K562 (cell line): ENCODE measurements around the gene SLC7A8. TPM values are rescaled to one million over a fixed set of nuclear protein-coding genes. Genes with fewer than 3 reads are reported as not detected.

ENCODE experiments used
- ATAC-seq: fragments of 200-7000 bp; cut with Tn5 transposase; 3 replicates; pipeline ENCODE4 v1.9.1; 2020; ENCODE audit warnings: moderate library complexity
- BruUV-seq: library from RNA; stranded (reverse); fragments of 400-500 nt; replicated peaks from 2 replicates; lab custom pipeline; 2021; lab: Mats Ljungman, UMichigan
- CTCF ChIA-PET: fragments of 300-600 bp; formaldehyde crosslinking; extraction: SDS; loops from one replicate; lab custom pipeline; 2021; ENCODE audit warnings: low intra/inter-chr PET ratio; lab: Yijun Ruan, JAX
- POLR2A ChIA-PET: fragments of 300-600, 350-650 bp; sonication (Branson Sonifier 250); formaldehyde crosslinking; extraction: SDS; loops from one replicate; lab custom pipeline; 2021; ENCODE audit warnings: antibody characterized with exemption, inconsistent platforms; lab: Yijun Ruan, JAX
- DNase-seq, 4 experiments: peaks; one replicate each; pipeline versions ENCODE4 v3.0.0 to v3.0.0-alpha.2; 2011 to 2018; ENCODE audit warnings: low spot score in 3 of 4, mixed read lengths in 3 of 4; ENCODE audit errors: extremely low read depth in 1 of 4
- FAIRE-seq: peaks from 2 replicates; lab custom pipeline; 2011; peaks lifted over from hg19 to GRCh38; lab: Jason Lieb, UNC
- H2AFZ ChIP-seq: 2 replicates; pipeline ENCODE4 v1.6.0; 2011; ENCODE audit warnings: low read depth, low read length, control low read depth, inconsistent platforms
- H3K27ac ChIP-seq: fragments of 200-600 bp; 3 replicates; pipeline ENCODE4 v1.8.0; 2011; ENCODE audit warnings: low read depth, mild to moderate bottlenecking, control low read depth, inconsistent platforms, low read length, moderate library complexity, mixed read lengths; ENCODE audit errors: extremely low read depth
- H3K27me3 ChIP-seq, 2 experiments: fragments of 300-600 bp in 1 of 2; 2 replicates in 1 of 2; 3 replicates in 1 of 2; pipeline versions ENCODE4 v1.6.0 to v1.8.0; 2011; ENCODE audit warnings: inconsistent platforms in 2 of 2, low read length in 2 of 2, mild to moderate bottlenecking in 1 of 2, mixed read lengths in 1 of 2, moderate library complexity in 1 of 2; ENCODE audit not compliant: control insufficient read depth in 2 of 2, insufficient read depth in 2 of 2
- H3K36me3 ChIP-seq: fragments of 300-600 bp; 3 replicates; pipeline ENCODE4 v1.8.0; 2011; ENCODE audit warnings: mild to moderate bottlenecking, low read length, inconsistent platforms; ENCODE audit not compliant: control insufficient read depth, insufficient read depth
- H3K4me1 ChIP-seq, 2 experiments: fragments of 200-600 bp in 1 of 2; replicated peaks in 1 of 2; 2 replicates in 1 of 2; 3 replicates in 1 of 2; pipeline versions ENCODE4 v1.5.1 to v1.8.0; 2011; ENCODE audit warnings: inconsistent platforms in 2 of 2, low read length in 2 of 2, mild to moderate bottlenecking in 1 of 2, mixed read lengths in 1 of 2, moderate library complexity in 1 of 2; ENCODE audit not compliant: control insufficient read depth in 2 of 2, insufficient read depth in 2 of 2
- H3K4me2 ChIP-seq: 2 replicates; pipeline ENCODE4 v1.6.1; 2011; ENCODE audit warnings: low read length, control low read depth, inconsistent platforms, mixed read lengths; ENCODE audit not compliant: insufficient read depth
- H3K4me3 ChIP-seq: fragments of 200-600 bp; sonication (generic), shearing (Covaris generic); 2 replicates; pipeline ENCODE4 v1.5.1; 2016; ENCODE audit warnings: control low read depth, inconsistent platforms
- H3K79me2 ChIP-seq: fragments of 200-600 bp; 3 replicates; pipeline ENCODE4 v1.8.0; 2011; ENCODE audit warnings: low read length, inconsistent platforms; ENCODE audit not compliant: control insufficient read depth, insufficient read depth
- H3K9ac ChIP-seq, 2 experiments: 2 replicates each; pipeline versions ENCODE4 v1.6.0 to v1.6.1; 2011; ENCODE audit warnings: low read depth in 2 of 2, low read length in 2 of 2, control low read depth in 1 of 2, inconsistent platforms in 1 of 2, mild to moderate bottlenecking in 1 of 2, mixed read lengths in 1 of 2; ENCODE audit not compliant: insufficient read depth in 1 of 2
- H3K9me1 ChIP-seq: one replicate; pipeline ENCODE4 v1.6.0; 2011; ENCODE audit warnings: inconsistent platforms, mild to moderate bottlenecking, low read length, moderate library complexity; ENCODE audit not compliant: control insufficient read depth, insufficient read depth
- H3K9me3 ChIP-seq: replicated peaks from 2 replicates; pipeline ENCODE4 v1.5.1; 2011; ENCODE audit warnings: low read depth, low read length, inconsistent platforms; ENCODE audit not compliant: control insufficient read depth, insufficient read depth
- H4K20me1 ChIP-seq: replicated peaks from 2 replicates; pipeline ENCODE4 v1.6.1; 2011; ENCODE audit warnings: low read length, inconsistent platforms, mixed read lengths; ENCODE audit not compliant: control insufficient read depth, insufficient read depth
- ESRRB ChIP-seq: fragments of 250-450 bp; sonication (Bioruptor Pico); IDR thresholded peaks from 2 replicates; pipeline ENCODE4 v1.5.0; 2020; ENCODE audit warnings: mild to moderate bottlenecking, moderate library complexity, borderline replicate concordance
- HDAC6 ChIP-seq: IDR thresholded peaks from 2 replicates; pipeline ENCODE4 v1.6.1; 2012; ENCODE audit warnings: low read depth, mild to moderate bottlenecking, control low read depth, inconsistent platforms, low read length, moderate library complexity
- JUND ChIP-seq, 2 experiments: IDR thresholded peaks; 2 replicates in 1 of 2; 3 replicates in 1 of 2; pipeline ENCODE4 v1.6.1; 2011; ENCODE audit warnings: borderline replicate concordance in 2 of 2, low read depth in 2 of 2, low read length in 2 of 2, improper control_type of control experiment in 1 of 2, missing biosample characterization in 1 of 2, missing genetic modification characterization in 1 of 2, missing genetic modification reagents in 1 of 2
- KLF10 ChIP-seq: fragments of 250-450 bp; sonication (Bioruptor Pico); IDR thresholded peaks from 2 replicates; pipeline ENCODE4 v1.6.1; 2021; ENCODE audit warnings: matching md5 sums
- LARP7 ChIP-seq: fragments of 450-650 bp; IDR thresholded peaks from 2 replicates; pipeline ENCODE4 v1.6.1; 2016
- MXD1 ChIP-seq: fragments of 250-450 bp; sonication (Bioruptor Pico); IDR thresholded peaks from 2 replicates; pipeline ENCODE4 v1.8.0; 2021; ENCODE audit warnings: borderline replicate concordance, mild to moderate bottlenecking, moderate library complexity; ENCODE audit not compliant: poor library complexity, severe bottlenecking
- NCOA4 ChIP-seq: fragments of 450-650 bp; IDR thresholded peaks from 2 replicates; pipeline ENCODE4 v1.6.1; 2018; ENCODE audit warnings: mild to moderate bottlenecking; ENCODE audit not compliant: partially characterized antibody
- RAD21 ChIP-seq, 2 experiments: fragments of 250-450 bp in 1 of 2; fragments of 450-650 bp in 1 of 2; sonication (Bioruptor Pico) in 1 of 2; formaldehyde crosslinking in 1 of 2; IDR thresholded peaks in 1 of 2; conservative IDR thresholded peaks in 1 of 2; 2 replicates each; pipeline versions ENCODE4 v1.4.0 to v1.8.0; 2020 to 2022; ENCODE audit warnings: mild to moderate bottlenecking in 2 of 2, moderate library complexity in 1 of 2
- RNF2 ChIP-seq: sonication (generic); IDR thresholded peaks from 2 replicates; pipeline ENCODE4 v1.6.1; 2016
- TCF3 ChIP-seq: sonication (generic); formaldehyde crosslinking; IDR thresholded peaks from 2 replicates; pipeline ENCODE4 v1.4.0; 2020; ENCODE audit warnings: mild to moderate bottlenecking, missing genetic modification reagents
- TEAD4 ChIP-seq, 2 experiments: sonication (generic) in 1 of 2; formaldehyde crosslinking in 1 of 2; IDR thresholded peaks; 2 replicates each; pipeline versions ENCODE4 v1.6.1 to v1.8.0; 2012 to 2022; ENCODE audit warnings: borderline replicate concordance in 1 of 2, inconsistent platforms in 1 of 2, low read length in 1 of 2, mild to moderate bottlenecking in 1 of 2, missing genetic modification reagents in 1 of 2
- TFE3 ChIP-seq: fragments of 450-650 bp; formaldehyde crosslinking; IDR thresholded peaks from 2 replicates; pipeline ENCODE4 v1.4.0; 2020; ENCODE audit warnings: mild to moderate bottlenecking, mixed read lengths
- YY1 ChIP-seq, 3 experiments: IDR thresholded peaks; 2 replicates each; pipeline ENCODE4 v1.6.1; 2011; ENCODE audit warnings: low read length in 2 of 3, mild to moderate bottlenecking in 2 of 3, moderate library complexity in 2 of 3, borderline replicate concordance in 1 of 3, control low read depth in 1 of 3, low read depth in 1 of 3; ENCODE audit not compliant: insufficient read depth in 3 of 3, insufficient replicate concordance in 2 of 3, control insufficient read depth in 1 of 3, insufficient read length in 1 of 3; ENCODE audit errors: extremely low read depth in 1 of 3
- ZC3H8 ChIP-seq: fragments of 450-650 bp; IDR thresholded peaks from 2 replicates; pipeline ENCODE4 v1.6.1; 2017
- ZNF12 ChIP-seq: sonication (generic); formaldehyde crosslinking; IDR thresholded peaks from 2 replicates; pipeline ENCODE4 v1.4.0; 2020; ENCODE audit warnings: mild to moderate bottlenecking, missing genetic modification reagents
- ZNF778 ChIP-seq: fragments of 450-650 bp; formaldehyde crosslinking; IDR thresholded peaks from 2 replicates; pipeline ENCODE4 v1.4.0; 2020; ENCODE audit warnings: mild to moderate bottlenecking, moderate library complexity
- WGBS: fragments of 100-300 bp; shearing (Covaris generic); methylation state at CpG from one replicate; pipeline ENCODE4 v1.1.6; 2016; ENCODE audit warnings: low coverage, mixed read lengths; ENCODE audit not compliant: insufficient coverage; ENCODE audit errors: missing lambda C conversion rate; 5-methylcytosine and 5-hydroxymethylcytosine counted together
- in situ Hi-C: fragments of 300-500 bp; cut with MboI; formaldehyde crosslinking; loops from 4 replicates; pipeline ENCODE4 v1.15.0; 2018; ENCODE audit warnings: inconsistent platforms, mixed read lengths
- intact Hi-C: fragments of 100-400 bp; cut with micrococcal nuclease; formaldehyde crosslinking; loops from 2 replicates; pipeline ENCODE4 v1.14.2; 2022
- polyA plus RNA-seq, 8 experiments: library from polyadenylated mRNA; depleted of rRNA in 4 of 8; stranded (reverse) in 5 of 8; unstranded in 3 of 8; fragments of >200 nt; fragmentation: Nextera tagmentation in 2 of 8; fragmentation: Illumina TruSeq in 1 of 8; extraction: Ambion mirVana in 2 of 8; extraction: Trizol in 1 of 8; gene quantifications; 2 replicates each; pipeline versions ENCODE4 v1.2.1 to v1.2.3, GENCODE V29; 2011 to 2014; ENCODE audit warnings: inconsistent platforms in 1 of 8, missing spikeins in 1 of 8
- total RNA-seq, 7 experiments: library from RNA; depleted of rRNA in 6 of 7; stranded (reverse); fragments of >200 nt in 6 of 7; fragmentation: Illumina TruSeq in 2 of 7; extraction: Trizol in 2 of 7; gene quantifications; 2 replicates each; pipeline versions ENCODE4 v1.2.1 to v1.2.3, GENCODE V29; 2011 to 2021; ENCODE audit warnings: low replicate concordance in 1 of 7
- TF ChIP-seq, protein P1 (sequence below): fragments of 250-450 bp; sonication (Bioruptor Pico); IDR thresholded peaks from 2 replicates; pipeline ENCODE4 v1.4.0; 2020; ENCODE audit warnings: mild to moderate bottlenecking, moderate library complexity, borderline replicate concordance

SLC7A8 gene
- total and polyA plus RNA-seq, 9 of the 15 experiments (the other 6 are each of a cell fraction or from before 2014, with no cell fraction given) = 2.0 to 33.0 (median 6.0) TPM

DNA sequence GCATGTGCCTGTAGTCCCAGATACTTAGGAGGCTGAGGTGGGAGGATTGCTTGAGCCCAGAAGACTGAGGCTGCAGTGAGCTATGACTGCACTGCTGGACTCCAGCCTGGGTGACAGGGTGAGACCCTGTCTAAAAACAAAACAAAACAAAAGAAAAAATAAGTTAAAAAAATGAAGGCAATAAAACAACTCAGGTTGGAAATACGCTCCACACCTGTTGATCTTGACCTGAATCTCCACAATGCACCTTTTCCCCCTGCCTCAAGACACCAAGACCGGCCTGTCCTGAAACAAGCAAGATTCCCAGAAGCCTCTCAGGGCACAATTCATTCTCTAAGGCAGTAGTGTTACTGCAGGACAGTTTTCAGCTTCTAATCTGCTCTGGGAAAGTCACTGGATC lies 43.6 kb downstream of the SLC7A8 start:
- ATAC-seq = no peak
- CTCF ChIA-PET = no interaction called here
- Histone ChIP-seq H3K27ac (no peak overlapping the region), H3K27me3 (no peaks in the 10 kb centered on the region), H3K79me2 (no peaks in the 10 kb centered on the region), H2AFZ (no peak overlapping the region), H3K4me1 (peaks cover 27 to 34% of the 10 kb centered on the region in 2 experiments; a peak in 4 of 5 replicates), H3K36me3 (peaks cover 9% of the 10 kb centered on the region; the same call in 1 of the 3 replicates), H3K9me1 (no peaks in the 10 kb centered on the region), H3K9ac (0 out of 4 replicates have a peak overlapping the region, but pooled peaks of 1 of the 2 experiments have one; percentile 14), H3K4me2 (no peak overlapping the region), H3K9me3 (no peaks in the 10 kb centered on the region), H3K4me3 (no peak overlapping the region), H4K20me1 (no peaks in the 10 kb centered on the region)
- no peak for DNase-seq
- FAIRE-seq = no peak
- in situ Hi-C loops = no loop called here
- intact Hi-C loops = no loop called here
- POLR2A ChIA-PET = no interaction called here
- no TSS peak for BruUV-seq
- 91% methylated on average over 2 of the region's 2 CpGs for WGBS
- TF ChIP-seq NCOA4 (no peak), RNF2 (no peak), RAD21 (CRISPR knock-in tag; conservative IDR thresholded peaks at IDR 0.05 in 1 of 2, IDR thresholded peaks at IDR 0.05 in 1 of 2) (no peak), ESRRB (CRISPR knock-in tag) (no peak), ZNF778 (CRISPR knock-in tag) (no peak), KLF10 (CRISPR knock-in tag) (no peak), ZC3H8 (no peak), TEAD4 (IDR thresholded peaks at IDR 0.05; ENCODE audit: low read length) (no peak), TEAD4 (CRISPR knock-in tag; IDR thresholded peaks at IDR 0.05; ENCODE audit: borderline replicate concordance) (no peak), TCF3 (CRISPR knock-in tag) (no peak), HDAC6 (no peak), YY1 (IDR thresholded peaks at IDR 0.05; ENCODE audit: borderline replicate concordance in 1 of 3, control insufficient read depth in 1 of 3, extremely low read depth in 1 of 3, insufficient read depth in 3 of 3, insufficient read length in 1 of 3, insufficient replicate concordance in 2 of 3, low read depth in 1 of 3, low read length in 2 of 3) (no peak), ZNF12 (no peak), MXD1 (CRISPR knock-in tag) (no peak), JUND (IDR thresholded peaks at IDR 0.05; ENCODE audit: borderline replicate concordance, low read depth, low read length) (no peak), JUND (tag; IDR thresholded peaks at IDR 0.05; ENCODE audit: borderline replicate concordance, low read depth, low read length) (no peak), TFE3 (no peak), LARP7 (no peak)
- TF ChIP-seq, protein P1, sequence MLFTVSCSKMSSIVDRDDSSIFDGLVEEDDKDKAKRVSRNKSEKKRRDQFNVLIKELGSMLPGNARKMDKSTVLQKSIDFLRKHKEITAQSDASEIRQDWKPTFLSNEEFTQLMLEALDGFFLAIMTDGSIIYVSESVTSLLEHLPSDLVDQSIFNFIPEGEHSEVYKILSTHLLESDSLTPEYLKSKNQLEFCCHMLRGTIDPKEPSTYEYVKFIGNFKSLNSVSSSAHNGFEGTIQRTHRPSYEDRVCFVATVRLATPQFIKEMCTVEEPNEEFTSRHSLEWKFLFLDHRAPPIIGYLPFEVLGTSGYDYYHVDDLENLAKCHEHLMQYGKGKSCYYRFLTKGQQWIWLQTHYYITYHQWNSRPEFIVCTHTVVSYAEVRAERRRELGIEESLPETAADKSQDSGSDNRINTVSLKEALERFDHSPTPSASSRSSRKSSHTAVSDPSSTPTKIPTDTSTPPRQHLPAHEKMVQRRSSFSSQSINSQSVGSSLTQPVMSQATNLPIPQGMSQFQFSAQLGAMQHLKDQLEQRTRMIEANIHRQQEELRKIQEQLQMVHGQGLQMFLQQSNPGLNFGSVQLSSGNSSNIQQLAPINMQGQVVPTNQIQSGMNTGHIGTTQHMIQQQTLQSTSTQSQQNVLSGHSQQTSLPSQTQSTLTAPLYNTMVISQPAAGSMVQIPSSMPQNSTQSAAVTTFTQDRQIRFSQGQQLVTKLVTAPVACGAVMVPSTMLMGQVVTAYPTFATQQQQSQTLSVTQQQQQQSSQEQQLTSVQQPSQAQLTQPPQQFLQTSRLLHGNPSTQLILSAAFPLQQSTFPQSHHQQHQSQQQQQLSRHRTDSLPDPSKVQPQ (CRISPR knock-in tag) = no peak
